ENCODE data around the gene XXYLT1. TPM values are rescaled to one million over a fixed set of nuclear protein-coding genes. Genes with fewer than 3 reads are reported as not detected.

Gene XXYLT1
- total and polyA plus RNA-seq, 12 donors: 6.2 to 14.6 (median 9.3) TPM

DNA sequence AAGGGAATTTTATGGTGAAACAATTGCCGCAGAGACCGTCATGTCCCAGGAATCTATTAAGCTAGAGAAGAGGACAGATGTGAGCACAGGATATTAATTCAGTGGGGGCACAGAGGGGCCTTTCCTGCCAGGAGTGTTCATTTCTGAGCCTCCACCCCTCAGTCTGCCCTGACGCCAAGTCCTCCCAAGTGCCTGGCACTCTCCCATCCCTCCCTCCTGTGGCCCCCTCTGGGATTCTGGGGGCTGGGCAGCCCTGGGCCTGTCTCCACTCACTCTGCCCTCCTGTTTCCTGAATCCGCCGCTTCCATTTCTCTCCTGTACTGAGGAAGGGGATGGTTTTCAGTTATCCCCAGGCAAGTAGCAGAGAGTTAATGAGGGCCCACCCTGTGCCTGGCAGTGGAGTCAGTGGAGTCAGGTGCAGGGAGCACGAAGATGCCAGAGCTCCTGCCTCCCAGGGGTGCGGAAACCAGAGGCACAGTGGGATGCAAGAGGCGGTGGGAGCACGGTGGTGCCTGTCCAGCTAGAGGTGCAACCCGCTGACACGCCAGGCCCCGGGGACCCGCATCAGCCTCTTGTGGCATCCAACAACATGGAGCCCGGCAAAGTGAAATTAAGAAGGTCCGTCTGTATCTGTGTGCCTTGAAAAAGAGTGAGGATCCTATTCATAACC, 212.5 kb downstream of the XXYLT1 start:
- peak overlapping the region in 1 of 5 donors; percentile 40 for H3K27ac ChIP-seq
- no peaks in the 10 kb centered on the region for H3K36me3 ChIP-seq (replicated peaks in 1 of 2)
- 76 to 84% (median 78%) methylated on average over 15 of the region's 15 CpGs for WGBS, 4 donors
- DNase-seq: no peak
- H3K9me3 ChIP-seq (replicated peaks in 1 of 3): no peaks in the 10 kb centered on the region
- TF ChIP-seq POLR2A (IDR thresholded peaks at IDR 0.05): no peak
- TF ChIP-seq, protein P1, sequence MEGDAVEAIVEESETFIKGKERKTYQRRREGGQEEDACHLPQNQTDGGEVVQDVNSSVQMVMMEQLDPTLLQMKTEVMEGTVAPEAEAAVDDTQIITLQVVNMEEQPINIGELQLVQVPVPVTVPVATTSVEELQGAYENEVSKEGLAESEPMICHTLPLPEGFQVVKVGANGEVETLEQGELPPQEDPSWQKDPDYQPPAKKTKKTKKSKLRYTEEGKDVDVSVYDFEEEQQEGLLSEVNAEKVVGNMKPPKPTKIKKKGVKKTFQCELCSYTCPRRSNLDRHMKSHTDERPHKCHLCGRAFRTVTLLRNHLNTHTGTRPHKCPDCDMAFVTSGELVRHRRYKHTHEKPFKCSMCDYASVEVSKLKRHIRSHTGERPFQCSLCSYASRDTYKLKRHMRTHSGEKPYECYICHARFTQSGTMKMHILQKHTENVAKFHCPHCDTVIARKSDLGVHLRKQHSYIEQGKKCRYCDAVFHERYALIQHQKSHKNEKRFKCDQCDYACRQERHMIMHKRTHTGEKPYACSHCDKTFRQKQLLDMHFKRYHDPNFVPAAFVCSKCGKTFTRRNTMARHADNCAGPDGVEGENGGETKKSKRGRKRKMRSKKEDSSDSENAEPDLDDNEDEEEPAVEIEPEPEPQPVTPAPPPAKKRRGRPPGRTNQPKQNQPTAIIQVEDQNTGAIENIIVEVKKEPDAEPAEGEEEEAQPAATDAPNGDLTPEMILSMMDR (IDR thresholded peaks at IDR 0.05): no peak
- no peaks in the 10 kb centered on the region for H3K27me3 ChIP-seq
- H3K4me3 ChIP-seq: no peak overlapping the region
- no peaks in the 10 kb centered on the region for H3K4me1 ChIP-seq (replicated peaks in 1 of 2)
- intact Hi-C loops (cut with DNase I): no loop called here

DNA sequence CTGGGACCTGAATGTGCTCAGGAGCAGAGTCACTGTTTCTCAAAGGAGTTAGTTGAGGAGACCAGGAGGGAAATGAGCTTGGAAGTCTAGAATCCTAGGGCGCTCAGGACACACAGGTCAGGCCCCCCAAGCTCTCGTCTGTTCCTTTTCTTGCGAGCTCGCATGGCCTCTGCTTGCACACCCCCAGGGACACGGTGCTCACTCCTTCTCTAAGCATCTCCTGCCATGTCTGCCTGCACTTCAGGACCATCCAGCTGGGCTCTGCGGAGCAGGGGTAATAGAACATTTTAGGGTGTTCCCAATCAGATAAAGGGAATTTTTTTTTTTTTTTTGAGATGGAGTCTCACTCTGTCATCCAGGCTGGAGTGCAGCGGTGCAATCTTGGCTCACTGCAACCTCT, 213.2 kb downstream of the XXYLT1 start:
- H3K36me3 ChIP-seq (replicated peaks in 1 of 2): no peaks in the 10 kb centered on the region
- no peaks in the 10 kb centered on the region for H3K27me3 ChIP-seq
- no peak for DNase-seq
- TF ChIP-seq, protein P1 (IDR thresholded peaks at IDR 0.05): no peak
- no peak for TF ChIP-seq POLR2A (IDR thresholded peaks at IDR 0.05)
- intact Hi-C loops (cut with DNase I): no loop called here
- H3K4me1 ChIP-seq (replicated peaks in 1 of 2): no peaks in the 10 kb centered on the region
- no peaks in the 10 kb centered on the region for H3K9me3 ChIP-seq (replicated peaks in 1 of 3)
- 90 to 97% (median 91%) methylated on average over 7 of the region's 7 CpGs for WGBS, 4 donors
- no peak overlapping the region for H3K27ac ChIP-seq
- no peak overlapping the region for H3K4me3 ChIP-seq

DNA sequence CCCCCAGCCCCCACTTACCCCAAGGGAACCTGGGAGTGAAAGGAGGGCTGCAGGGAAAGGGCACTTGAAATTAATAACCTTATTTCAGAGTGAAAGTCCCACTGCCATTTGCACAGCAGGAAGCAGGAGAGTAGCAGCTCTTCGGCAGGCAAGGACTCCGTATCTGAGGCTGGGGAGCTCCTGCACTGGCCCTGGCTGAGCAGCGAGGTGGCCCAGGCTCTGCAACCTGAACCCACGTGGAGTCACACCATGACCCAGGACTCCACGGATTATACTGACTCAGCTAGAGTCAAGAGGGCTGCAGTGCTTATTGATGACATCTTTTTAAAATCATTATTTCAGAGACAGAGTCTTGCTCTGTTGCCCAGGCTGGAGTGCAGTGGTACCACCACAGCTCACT, 214.5 kb downstream of the XXYLT1 start:
- H3K4me3 ChIP-seq: no peak overlapping the region
- no peaks in the 10 kb centered on the region for H3K36me3 ChIP-seq (replicated peaks in 1 of 2)
- H3K27me3 ChIP-seq: no peaks in the 10 kb centered on the region
- H3K4me1 ChIP-seq (replicated peaks in 1 of 2): no peaks in the 10 kb centered on the region
- intact Hi-C loops (cut with DNase I): no loop called here
- TF ChIP-seq, protein P1 (IDR thresholded peaks at IDR 0.05): no peak
- TF ChIP-seq POLR2A (IDR thresholded peaks at IDR 0.05): no peak
- H3K27ac ChIP-seq: no peak overlapping the region
- 56 to 74% (median 69%) methylated on average over 5 of the region's 5 CpGs for WGBS, 4 donors
- no peak for DNase-seq
- H3K9me3 ChIP-seq (replicated peaks in 1 of 3): no peaks in the 10 kb centered on the region

DNA sequence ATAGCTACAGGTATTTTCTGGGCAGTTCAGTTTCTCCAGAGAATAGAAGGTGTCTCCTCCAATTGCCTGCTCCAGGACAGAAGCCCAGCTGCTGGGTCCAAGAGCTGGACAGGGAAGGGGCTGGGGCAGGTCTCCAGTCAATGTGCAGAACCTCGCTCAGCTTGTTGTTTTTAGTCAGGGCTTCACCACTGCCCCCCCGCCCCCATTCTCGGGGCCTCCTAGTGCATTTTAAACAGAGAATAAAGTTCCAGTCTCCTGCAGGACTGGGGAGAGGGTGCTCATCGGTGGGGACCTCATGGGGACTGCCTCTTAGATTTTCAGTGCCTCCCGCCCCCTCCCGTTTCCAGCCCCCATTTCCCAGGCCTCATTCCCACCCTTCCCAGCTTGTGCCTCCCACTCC, 216.6 kb downstream of the XXYLT1 start:
- intact Hi-C loops (cut with DNase I): no loop called here
- no peaks in the 10 kb centered on the region for H3K36me3 ChIP-seq (replicated peaks in 1 of 2)
- DNase-seq: no peak
- no peaks in the 10 kb centered on the region for H3K4me1 ChIP-seq (replicated peaks in 1 of 2)
- no peaks in the 10 kb centered on the region for H3K9me3 ChIP-seq (replicated peaks in 1 of 3)
- 70 to 89% (median 81%) methylated on average over 5 to 6 of the region's 6 CpGs for WGBS, 4 donors
- no peaks in the 10 kb centered on the region for H3K27me3 ChIP-seq
- H3K4me3 ChIP-seq: no peak overlapping the region
- TF ChIP-seq, protein P1 (IDR thresholded peaks at IDR 0.05): no peak
- TF ChIP-seq POLR2A (IDR thresholded peaks at IDR 0.05): no peak
- no peak overlapping the region for H3K27ac ChIP-seq

All from adrenal gland (tissue), 12 donors.